ENCODE data around the gene IGFBP2. TPM values are rescaled to one million over a fixed set of nuclear protein-coding genes. Genes with fewer than 3 reads are reported as not detected.

The IGFBP2 gene
- polyA plus RNA-seq, 1 donor, result 149 TPM

- DNase-seq (ENCODE audit: low read depth), result no peak
These were observed 68.3 kb downstream of the IGFBP2 start for GRCh38 chr2:216701544-216701943.

DNA sequence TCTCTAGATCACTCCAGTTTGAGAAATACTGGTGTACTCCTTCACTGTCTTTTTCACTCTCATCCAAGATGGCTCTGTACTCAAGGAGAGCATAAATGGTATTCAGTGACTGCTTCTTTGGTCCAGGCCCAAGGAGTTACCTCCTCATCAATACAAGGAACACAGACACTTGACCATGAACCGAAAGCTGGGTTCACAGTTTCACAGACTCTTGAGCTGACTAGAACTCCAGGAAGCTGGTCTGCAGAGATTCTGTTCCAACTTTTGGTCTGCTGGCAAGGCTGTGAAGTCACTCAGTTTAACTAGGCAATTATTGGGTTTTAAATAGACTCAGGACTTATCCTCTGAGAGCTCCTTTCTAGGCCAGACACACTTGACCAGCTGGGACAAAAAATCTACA lies 69.5 kb downstream of the IGFBP2 start:
- no peak for DNase-seq (ENCODE audit: low read depth)

- DNase-seq (ENCODE audit: low read depth), result no peak
These were observed 77.5 kb downstream of the IGFBP2 start for GRCh38 chr2:216710551-216711301.

- DNase-seq (ENCODE audit: low read depth), result no peak
These were observed 78.1 kb downstream of the IGFBP2 start for GRCh38 chr2:216711348-216711747.

GRCh38 chr2:216713691-216714336 lies 80.6 kb downstream of the IGFBP2 start:
- DNase-seq (ENCODE audit: low read depth), result no peak

Other genes with a start within 250 kb of the IGFBP2 start
- gene SMARCAL1, start 220.9 kb upstream of the IGFBP2 start, polyA plus RNA-seq (ENCODE audit: insufficient read length), result 18.9 TPM
- gene RPL37A, start 134.6 kb upstream of the IGFBP2 start, polyA plus RNA-seq (ENCODE audit: insufficient read length), result 4,827 TPM
- 468 TPM for gene IGFBP5, start 62.1 kb downstream of the IGFBP2 start, polyA plus RNA-seq (ENCODE audit: insufficient read length)
- not detected for gene TNP1, start 226.6 kb downstream of the IGFBP2 start, polyA plus RNA-seq (ENCODE audit: insufficient read length)